Body of pancreas (tissue), 4 donors: Measurements from ENCODE around the gene DENND1A. TPM values are rescaled to one million over a fixed set of nuclear protein-coding genes. Genes with fewer than 3 reads are reported as not detected.
"Not testable (repeated sequence)": the region's sequence is repeated elsewhere in the genome, so short reads cannot be mapped to it uniquely, and the experiment has no call there.

ENCODE experiments used
- ATAC-seq: fragments of 150-250 bp; one replicate; pipeline ENCODE4 v1.9.1; 2016
- DNase-seq, 4 donors: peaks; one replicate each; pipeline ENCODE4 v3.0.0-alpha.2; 2019
- H3K27ac ChIP-seq, 4 donors: fragments of 200-600 bp; sonication (generic); 1 replicate in 3 of 4; 2 replicates in 1 of 4; pipeline versions ENCODE4 v1.5.1 to v1.6.1; 2016 to 2019; ENCODE audit warnings: mild to moderate bottlenecking in 1 of 4, mixed read lengths in 1 of 4, moderate library complexity in 1 of 4
- H3K27me3 ChIP-seq, 2 donors: fragments of 200-600 bp; sonication (generic); one replicate each; pipeline ENCODE4 v1.6.0; 2016; ENCODE audit warnings: mild to moderate bottlenecking in 1 of 2
- H3K36me3 ChIP-seq, 2 donors: fragments of 200-600 bp; sonication (generic); replicated peaks in 1 of 2; 2 replicates each; pipeline ENCODE4 v1.5.1; 2016; ENCODE audit warnings: low read depth in 2 of 2; ENCODE audit not compliant: insufficient read depth in 1 of 2
- H3K4me1 ChIP-seq: fragments of 200-600 bp; sonication (generic); one replicate; pipeline ENCODE4 v1.6.0; 2016
- H3K4me3 ChIP-seq, 2 donors: fragments of 200-600 bp; sonication (generic); 1 replicate in 1 of 2; 2 replicates in 1 of 2; pipeline ENCODE4 v1.5.1; 2016 to 2019
- H3K9me3 ChIP-seq, 3 donors: fragments of 200-600 bp; sonication (generic); 1 replicate in 2 of 3; 2 replicates in 1 of 3; pipeline ENCODE4 v1.5.1; 2016
- POLR2A ChIP-seq, 3 donors: fragments of 450-650 bp; IDR thresholded peaks; one replicate each; pipeline ENCODE4 v1.6.1; 2016; ENCODE audit warnings: antibody characterized with exemption in 3 of 3, mild to moderate bottlenecking in 2 of 3
- WGBS, 2 donors: methylation state at CpG; one replicate each; pipeline ENCODE4 v1.1.5; 2017; 5-methylcytosine and 5-hydroxymethylcytosine counted together
- intact Hi-C: fragments of 100-400 bp; cut with DNase I; formaldehyde crosslinking; loops from one replicate; pipeline ENCODE4 v1.15.1; 2023
- total RNA-seq, 2 donors: library from RNA; depleted of rRNA; stranded (reverse); fragments of >200 nt; gene quantifications; one replicate each; pipeline ENCODE4 v1.1.0, GENCODE V29; 2016
- TF ChIP-seq, protein P1 (sequence below), 7 experiments: fragments of 450-650 bp in 4 of 7; fragments of 200-600 bp in 3 of 7; sonication (generic) in 3 of 7; IDR thresholded peaks; one replicate each; pipeline ENCODE4 v1.5.1; 2016 to 2019; ENCODE audit warnings: antibody characterized with exemption in 7 of 7

DENND1A gene
- total RNA-seq, 2 donors from 2014 or later = 7.6 to 8.6 TPM

DNA sequence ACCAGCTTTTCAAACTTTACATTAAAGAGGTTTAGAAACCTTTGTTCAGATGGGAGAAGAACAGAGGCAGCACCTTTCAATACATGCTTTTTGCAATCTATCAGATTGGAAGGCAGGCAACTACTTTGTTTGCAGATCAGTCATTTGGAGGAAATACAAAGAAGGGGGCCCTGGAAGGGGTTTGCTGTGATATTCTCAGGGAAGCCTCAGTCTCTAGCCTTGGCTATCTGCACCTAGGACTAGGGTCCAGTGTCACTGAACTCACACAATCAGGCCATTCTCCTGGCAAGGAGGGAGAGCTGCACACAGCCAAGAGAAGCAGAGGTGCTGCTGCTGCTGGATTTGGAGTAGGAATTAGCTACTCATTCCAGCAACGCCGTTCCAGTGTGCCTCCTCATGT is 494.5 kb downstream of the DENND1A start:
- H3K36me3 ChIP-seq = peaks cover 0 to 2% of the 10 kb centered on the region in 2 donors
- intact Hi-C loops = no loop called here
- no peak overlapping the region for H3K4me3 ChIP-seq
- H3K27me3 ChIP-seq = no peaks in the 10 kb centered on the region
- no peaks in the 10 kb centered on the region for H3K4me1 ChIP-seq
- 75 to 83% methylated on average over 2 of the region's 2 CpGs for WGBS, 2 donors
- no peak for TF ChIP-seq POLR2A (IDR thresholded peaks at IDR 0.05)
- TF ChIP-seq, protein P1, sequence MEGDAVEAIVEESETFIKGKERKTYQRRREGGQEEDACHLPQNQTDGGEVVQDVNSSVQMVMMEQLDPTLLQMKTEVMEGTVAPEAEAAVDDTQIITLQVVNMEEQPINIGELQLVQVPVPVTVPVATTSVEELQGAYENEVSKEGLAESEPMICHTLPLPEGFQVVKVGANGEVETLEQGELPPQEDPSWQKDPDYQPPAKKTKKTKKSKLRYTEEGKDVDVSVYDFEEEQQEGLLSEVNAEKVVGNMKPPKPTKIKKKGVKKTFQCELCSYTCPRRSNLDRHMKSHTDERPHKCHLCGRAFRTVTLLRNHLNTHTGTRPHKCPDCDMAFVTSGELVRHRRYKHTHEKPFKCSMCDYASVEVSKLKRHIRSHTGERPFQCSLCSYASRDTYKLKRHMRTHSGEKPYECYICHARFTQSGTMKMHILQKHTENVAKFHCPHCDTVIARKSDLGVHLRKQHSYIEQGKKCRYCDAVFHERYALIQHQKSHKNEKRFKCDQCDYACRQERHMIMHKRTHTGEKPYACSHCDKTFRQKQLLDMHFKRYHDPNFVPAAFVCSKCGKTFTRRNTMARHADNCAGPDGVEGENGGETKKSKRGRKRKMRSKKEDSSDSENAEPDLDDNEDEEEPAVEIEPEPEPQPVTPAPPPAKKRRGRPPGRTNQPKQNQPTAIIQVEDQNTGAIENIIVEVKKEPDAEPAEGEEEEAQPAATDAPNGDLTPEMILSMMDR (IDR thresholded peaks at IDR 0.05) = no peak
- no peak for DNase-seq
- no peak overlapping the region for H3K27ac ChIP-seq
- H3K9me3 ChIP-seq = no peaks in the 10 kb centered on the region
- no peak for ATAC-seq

DNA sequence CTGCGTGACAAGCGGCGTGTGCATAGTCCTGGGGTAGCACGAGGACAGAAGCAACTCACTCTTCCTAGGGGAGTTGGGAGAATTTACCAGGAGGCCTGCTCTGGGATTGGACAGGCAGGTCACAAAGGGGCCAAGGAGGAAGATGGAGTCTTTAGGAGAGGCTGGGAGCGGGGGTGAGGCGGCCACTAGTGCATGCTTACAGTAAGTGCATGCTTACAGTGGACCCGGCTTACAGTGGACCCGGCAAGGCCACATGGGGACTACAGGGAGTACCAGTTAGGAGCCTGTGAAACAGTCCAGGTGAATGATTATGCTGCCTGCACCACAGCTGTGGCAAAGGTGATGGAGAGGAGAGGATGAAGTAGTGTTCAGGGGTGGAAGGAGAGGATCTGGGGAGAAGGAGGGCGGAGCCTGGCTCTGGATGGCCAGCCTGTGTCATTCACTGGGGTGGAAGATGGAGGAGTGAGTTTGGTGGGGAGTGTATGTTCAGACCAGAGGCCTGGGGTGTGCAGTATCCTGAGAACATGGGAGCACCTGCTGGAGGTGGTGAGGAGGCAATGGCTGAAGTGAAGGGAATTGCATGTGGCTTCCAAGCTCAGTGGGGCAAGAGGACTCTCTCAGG is 495.2 kb downstream of the DENND1A start:
- TF ChIP-seq, protein P1 (IDR thresholded peaks at IDR 0.05) = no peak
- no peak for TF ChIP-seq POLR2A (IDR thresholded peaks at IDR 0.05)
- intact Hi-C loops = no loop called here
- Histone ChIP-seq H3K4me3 (no peak overlapping the region), H3K9me3 (no peaks in the 10 kb centered on the region), H3K36me3 (peaks cover 0 to 2% of the 10 kb centered on the region in 2 donors), H3K27me3 (no peaks in the 10 kb centered on the region), H3K4me1 (no peaks in the 10 kb centered on the region), H3K27ac (no peak overlapping the region)
- ATAC-seq (no peak), DNase-seq (no peak)
- 92 to 93% methylated on average over 9 of the region's 9 CpGs for WGBS, 2 donors

DNA sequence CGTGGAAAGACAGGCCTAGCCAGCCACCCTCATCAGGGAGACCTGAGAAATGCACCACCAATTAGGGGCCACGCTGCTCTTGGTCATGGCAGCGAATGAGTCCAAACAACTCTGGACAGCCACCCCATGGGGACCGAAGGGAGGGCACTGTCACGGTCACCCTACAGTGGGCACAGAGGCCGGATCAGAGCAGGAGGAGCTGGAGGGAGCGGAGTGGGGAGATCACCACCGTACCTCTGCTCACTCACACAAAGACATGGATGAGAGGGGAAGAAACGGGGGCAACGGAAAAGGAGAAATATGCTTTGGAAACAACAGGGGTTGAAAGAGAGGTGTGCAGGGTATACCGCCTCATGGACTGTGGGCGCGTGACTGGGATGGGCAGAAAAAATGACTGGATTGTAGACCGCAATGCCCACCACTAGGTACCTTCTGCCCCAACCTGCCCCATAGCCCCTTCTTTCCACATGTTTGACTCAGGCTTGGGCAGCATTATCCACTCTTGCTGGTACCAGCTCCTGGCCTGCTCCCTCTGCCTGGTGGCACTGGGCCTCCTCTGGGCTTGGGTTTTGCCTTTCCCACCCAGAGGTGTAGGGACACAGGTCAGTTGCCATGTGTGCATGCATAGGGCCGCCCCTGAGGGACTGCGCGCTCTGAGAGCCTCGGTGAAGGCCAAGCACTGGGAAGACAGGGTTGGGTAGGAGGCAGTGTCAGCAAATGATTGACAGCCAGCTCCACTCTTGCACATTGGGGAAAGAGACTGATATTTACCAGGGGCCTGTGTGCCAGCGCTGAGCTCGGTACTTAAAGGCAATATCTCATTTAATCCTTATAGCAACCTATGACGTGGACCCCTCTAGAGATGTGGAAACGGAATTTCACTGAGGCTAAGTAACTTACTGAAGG is 497.3 kb downstream of the DENND1A start:
- Histone ChIP-seq H3K9me3 (no peaks in the 10 kb centered on the region), H3K4me1 (no peaks in the 10 kb centered on the region), H3K27ac (no peak overlapping the region), H3K4me3 (no peak overlapping the region), H3K36me3 (no peaks in the 10 kb centered on the region), H3K27me3 (no peaks in the 10 kb centered on the region)
- no peak for DNase-seq
- TF ChIP-seq, protein P1 (IDR thresholded peaks at IDR 0.05) = no peak
- no peak for TF ChIP-seq POLR2A (IDR thresholded peaks at IDR 0.05)
- 94% methylated on average over 20 to 22 of the region's 22 CpGs for WGBS, 2 donors
- ATAC-seq = no peak
- intact Hi-C loops = no loop called here

DNA sequence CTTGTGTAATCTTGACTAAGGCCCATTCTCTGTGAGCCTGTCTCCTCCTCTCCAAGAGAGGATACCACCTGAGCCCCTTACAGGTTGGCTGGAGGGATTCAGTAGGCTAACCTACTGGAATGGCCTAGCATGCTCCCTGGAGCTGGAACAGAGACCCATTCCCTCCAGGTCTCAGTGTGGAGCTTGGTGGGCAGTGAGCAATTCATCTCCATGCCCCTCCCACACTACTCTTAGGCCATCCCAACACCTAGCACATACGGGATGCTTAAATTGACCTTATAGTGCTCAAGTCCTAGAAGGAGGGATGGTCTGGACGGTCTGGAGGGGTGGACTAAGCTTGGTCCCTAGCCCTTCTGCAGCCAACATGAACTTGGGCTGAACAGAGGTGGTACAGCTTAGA is 498.3 kb downstream of the DENND1A start:
- ATAC-seq = no peak
- intact Hi-C loops = no loop called here
- Histone ChIP-seq H3K27me3 (no peaks in the 10 kb centered on the region), H3K9me3 (no peaks in the 10 kb centered on the region), H3K4me1 (no peaks in the 10 kb centered on the region), H3K36me3 (no peaks in the 10 kb centered on the region), H3K27ac (no peak overlapping the region), H3K4me3 (no peak overlapping the region)
- TF ChIP-seq POLR2A (IDR thresholded peaks at IDR 0.05) = no peak
- TF ChIP-seq, protein P1 (IDR thresholded peaks at IDR 0.05) = no peak
- no peak for DNase-seq
- WGBS, 2 donors = 84 to 91% methylated on average over 2 of the region's 2 CpGs

DNA sequence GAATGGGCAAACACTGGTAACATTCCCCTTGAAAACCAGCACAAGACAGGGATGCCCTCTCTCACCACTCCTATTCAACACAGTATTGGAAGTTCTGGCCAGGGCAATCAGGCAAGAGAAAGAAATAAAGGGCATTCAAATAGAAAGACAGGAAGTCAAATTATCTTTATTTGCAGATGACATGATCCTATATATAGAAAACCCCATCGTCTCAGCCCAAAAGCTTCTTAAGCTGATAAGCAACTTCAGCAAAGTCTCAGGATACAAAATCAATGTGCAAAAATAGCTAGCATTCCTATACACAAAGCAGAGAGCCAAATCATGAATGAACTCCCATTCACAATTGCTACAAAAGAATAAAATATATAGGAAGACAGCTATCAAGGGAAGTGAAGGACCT is 501.5 kb downstream of the DENND1A start:
- intact Hi-C loops, H3K36me3 ChIP-seq, DNase-seq, H3K4me1 ChIP-seq, H3K9me3 ChIP-seq, H3K27me3 ChIP-seq, ATAC-seq, H3K27ac ChIP-seq, H3K4me3 ChIP-seq: not testable (repeated sequence)
- WGBS, 2 donors = 55 to 86% methylated on average over 1 of the region's 1 CpG
